ENCODE data around the gene AGFG2. TPM values are rescaled to one million over a fixed set of nuclear protein-coding genes. Genes with fewer than 3 reads are reported as not detected.

The AGFG2 gene
- total RNA-seq, 1 donor = 19.0 TPM

DNA sequence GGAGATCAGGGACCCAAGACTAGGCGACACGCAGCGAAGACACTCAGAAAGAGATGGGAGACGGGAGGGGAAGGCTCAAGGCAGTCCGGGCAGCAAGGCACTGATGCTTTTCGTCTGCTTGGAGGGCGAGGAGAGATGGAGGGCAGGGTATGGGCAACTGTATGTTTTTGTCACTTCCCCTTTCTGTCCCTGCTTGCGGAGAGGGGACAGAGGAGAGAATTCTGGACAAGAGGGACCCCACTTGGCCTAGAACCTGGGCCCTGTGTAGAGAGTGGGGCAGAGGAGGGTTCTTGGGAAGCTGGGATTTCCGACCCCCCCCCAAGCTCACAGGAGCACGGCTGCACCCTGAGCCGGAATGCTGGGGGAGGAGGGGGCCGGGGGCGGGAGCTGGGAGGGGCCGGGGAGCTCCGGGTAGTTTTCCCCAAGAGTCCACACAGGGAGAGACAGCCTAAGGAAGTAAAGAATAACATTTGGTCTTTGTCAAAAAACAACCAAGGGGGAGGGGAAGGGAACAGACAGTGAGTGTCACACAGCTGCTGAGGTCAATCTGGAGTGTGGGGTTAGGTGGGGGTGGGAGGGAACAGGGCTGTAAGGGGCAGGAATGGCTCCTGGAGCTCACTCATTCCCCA, 45.2 kb downstream of the AGFG2 start:
- DNase-seq (ENCODE audit: low read depth) = peak; percentile 79

DNA sequence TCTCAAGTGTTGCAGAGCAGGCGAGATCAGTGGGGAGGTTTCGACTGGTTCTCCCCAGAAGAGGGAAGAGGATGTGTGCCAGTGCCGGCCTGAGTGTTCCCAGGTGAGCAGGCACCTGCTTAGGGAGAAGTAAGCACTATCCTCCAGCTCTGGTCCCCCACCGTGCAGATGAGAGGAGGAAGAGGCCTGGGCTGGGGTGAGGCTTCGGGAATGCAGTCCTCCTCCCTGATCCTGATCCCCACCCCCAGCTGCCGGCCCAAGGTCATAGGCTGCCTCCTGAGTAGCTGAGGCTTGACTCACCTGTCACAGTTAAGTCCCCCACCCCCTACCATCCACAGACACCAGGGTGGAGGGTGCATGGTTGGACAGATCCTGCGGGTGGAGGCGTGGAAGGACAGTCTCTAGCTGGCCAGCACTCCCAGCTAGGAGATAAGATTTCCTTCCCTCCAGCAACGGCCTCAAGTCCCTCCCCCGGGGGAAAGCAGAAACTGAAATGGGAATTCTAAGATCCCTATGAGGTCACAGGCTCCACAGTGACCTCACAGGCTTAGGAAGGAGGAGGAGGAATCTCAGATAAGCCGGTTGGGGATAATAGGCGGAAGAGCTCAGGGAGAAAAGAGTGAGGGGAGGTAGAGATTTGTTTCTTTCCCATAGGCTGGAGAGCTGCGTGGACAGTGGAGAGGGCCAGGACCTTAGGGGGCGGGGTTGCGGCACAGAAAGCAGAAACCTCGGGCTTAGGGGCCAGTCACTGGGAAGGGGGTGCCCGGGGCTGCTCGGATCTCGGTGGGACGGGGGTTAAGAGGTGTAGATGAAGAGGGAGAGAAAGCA, 45.9 kb downstream of the AGFG2 start:
- peak; percentile 95 for DNase-seq (ENCODE audit: low read depth)
- peak overlapping the region; percentile 97 for H3K4me3 ChIP-seq (ENCODE audit: low read depth, low read length)
- TF ChIP-seq, protein P1, sequence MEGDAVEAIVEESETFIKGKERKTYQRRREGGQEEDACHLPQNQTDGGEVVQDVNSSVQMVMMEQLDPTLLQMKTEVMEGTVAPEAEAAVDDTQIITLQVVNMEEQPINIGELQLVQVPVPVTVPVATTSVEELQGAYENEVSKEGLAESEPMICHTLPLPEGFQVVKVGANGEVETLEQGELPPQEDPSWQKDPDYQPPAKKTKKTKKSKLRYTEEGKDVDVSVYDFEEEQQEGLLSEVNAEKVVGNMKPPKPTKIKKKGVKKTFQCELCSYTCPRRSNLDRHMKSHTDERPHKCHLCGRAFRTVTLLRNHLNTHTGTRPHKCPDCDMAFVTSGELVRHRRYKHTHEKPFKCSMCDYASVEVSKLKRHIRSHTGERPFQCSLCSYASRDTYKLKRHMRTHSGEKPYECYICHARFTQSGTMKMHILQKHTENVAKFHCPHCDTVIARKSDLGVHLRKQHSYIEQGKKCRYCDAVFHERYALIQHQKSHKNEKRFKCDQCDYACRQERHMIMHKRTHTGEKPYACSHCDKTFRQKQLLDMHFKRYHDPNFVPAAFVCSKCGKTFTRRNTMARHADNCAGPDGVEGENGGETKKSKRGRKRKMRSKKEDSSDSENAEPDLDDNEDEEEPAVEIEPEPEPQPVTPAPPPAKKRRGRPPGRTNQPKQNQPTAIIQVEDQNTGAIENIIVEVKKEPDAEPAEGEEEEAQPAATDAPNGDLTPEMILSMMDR (IDR thresholded peaks at IDR 0.05; ENCODE audit: insufficient read depth, low read depth, low read length) = no peak

More for the DNA sequence above, 45.2 kb downstream of the AGFG2 start:
- H3K4me3 ChIP-seq (ENCODE audit: low read depth, low read length) = peak overlapping the region; percentile 97
- TF ChIP-seq, protein P1 (IDR thresholded peaks at IDR 0.05; ENCODE audit: insufficient read depth, low read depth, low read length) = no peak

DNA sequence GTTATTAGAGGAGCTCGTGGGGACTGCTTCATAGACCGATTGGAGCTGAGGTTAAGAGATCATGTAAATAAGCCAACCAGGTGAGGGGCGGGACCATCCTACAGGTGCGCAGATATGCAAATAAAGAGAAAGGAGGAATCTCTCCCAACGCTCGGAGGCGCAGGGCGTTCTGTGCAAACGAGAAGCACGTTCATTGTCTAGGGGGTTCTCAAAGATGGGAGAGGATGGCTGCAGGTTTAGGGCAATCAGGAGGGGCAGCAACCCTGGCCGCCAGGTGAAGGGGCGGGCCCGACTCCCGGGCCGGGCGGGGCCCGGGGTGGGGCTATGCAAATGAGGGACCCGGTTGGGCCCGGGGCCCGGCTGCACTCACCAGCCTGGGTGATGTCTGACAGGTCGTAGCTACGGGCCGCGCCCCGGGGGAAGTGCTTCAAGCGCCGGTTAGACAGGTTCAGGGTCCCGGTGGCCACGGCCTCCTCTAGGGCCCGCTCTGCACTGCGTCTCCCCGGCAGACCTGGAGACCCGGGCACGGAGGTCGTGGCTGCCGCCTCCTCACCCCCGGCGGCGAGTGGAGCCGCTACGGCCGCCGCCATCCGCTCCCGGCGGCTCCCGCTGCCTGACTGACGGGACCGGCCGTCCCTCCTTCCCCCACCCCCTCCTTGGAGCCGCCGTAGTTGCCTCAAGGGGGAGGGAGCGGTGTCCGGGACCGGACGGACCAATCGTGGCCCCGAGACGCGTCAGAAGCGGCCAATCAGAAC, 46.7 kb downstream of the AGFG2 start, which contains the start of gene LRCH4:
TSS of gene LRCH4 (minus strand) at position 619 of the 755 bp plus-strand sequence. CDS start at position 590, 29 bp downstream.
- peak within 1 kb of the TSS; percentile 97 for H3K4me3 ChIP-seq (ENCODE audit: low read depth, low read length)
- no peak for DNase-seq (ENCODE audit: low read depth)
- TF ChIP-seq, protein P1 (IDR thresholded peaks at IDR 0.05; ENCODE audit: insufficient read depth, low read depth, low read length) = no peak

- TF ChIP-seq, protein P1 (IDR thresholded peaks at IDR 0.05; ENCODE audit: insufficient read depth, low read depth, low read length) = no peak
- H3K4me3 ChIP-seq (ENCODE audit: low read depth, low read length) = peak within 1 kb of the TSS; percentile 97
- peak; percentile 100 for DNase-seq (ENCODE audit: low read depth)
These were observed 47.4 kb downstream of the AGFG2 start, which contains the start of gene FBXO24 for GRCh38 chr7:100586266-100587025. Gene FBXO24 (plus strand): TSS chr7:100586328. CDS start chr7:100586626, 298 bp downstream.

GRCh38 chr7:100588438-100588837, 49.4 kb downstream of the AGFG2 start:
- TF ChIP-seq, protein P1 (IDR thresholded peaks at IDR 0.05; ENCODE audit: insufficient read depth, low read depth, low read length) = peak; percentile 43
- peak; percentile 46 for DNase-seq (ENCODE audit: low read depth)

More at GRCh38 chr7:100588438-100588837, 49.4 kb downstream of the AGFG2 start:
- no peak overlapping the region for H3K4me3 ChIP-seq (ENCODE audit: low read depth, low read length)
